NCI-H748 (cell line): ENCODE measurements around the gene EEPD1.

ENCODE experiments used
- DNase-seq: peaks from one replicate; lab custom pipeline; 2025; ENCODE audit not compliant: unreplicated experiment; lab: John Stamatoyannopoulos, UW

The EEPD1 gene

GRCh38 chr7:36279200-36279925, 126.3 kb downstream of the EEPD1 start:
- no peak for DNase-seq

GRCh38 chr7:36279926-36280315, 126.9 kb downstream of the EEPD1 start:
- DNase-seq, result no peak

- peak; percentile 20 for DNase-seq
These were observed 128.1 kb downstream of the EEPD1 start for GRCh38 chr7:36280840-36281812.

GRCh38 chr7:36281945-36282717, 129.1 kb downstream of the EEPD1 start:
- no peak for DNase-seq

GRCh38 chr7:36283181-36283580, 130.1 kb downstream of the EEPD1 start:
- no peak for DNase-seq

- no peak for DNase-seq
These were observed 130.7 kb downstream of the EEPD1 start for GRCh38 chr7:36283711-36284130.

- no peak for DNase-seq
These were observed 131.5 kb downstream of the EEPD1 start for GRCh38 chr7:36284456-36285090.

- no peak for DNase-seq
These were observed 132.2 kb downstream of the EEPD1 start for GRCh38 chr7:36285276-36285675.

- DNase-seq, result no peak
These were observed 133.2 kb downstream of the EEPD1 start for GRCh38 chr7:36286226-36286625.

- DNase-seq, result no peak
These were observed 133.6 kb downstream of the EEPD1 start for GRCh38 chr7:36286688-36287087.

- DNase-seq, result peak; percentile 76
These were observed 134.6 kb downstream of the EEPD1 start for GRCh38 chr7:36287371-36288241.

GRCh38 chr7:36288501-36288900, 135.4 kb downstream of the EEPD1 start:
- DNase-seq, result no peak

- no peak for DNase-seq
These were observed 137.0 kb downstream of the EEPD1 start for GRCh38 chr7:36289833-36290661.

GRCh38 chr7:36291387-36292316, 138.6 kb downstream of the EEPD1 start:
- DNase-seq, result peak; percentile 76

GRCh38 chr7:36295090-36295489, 142.0 kb downstream of the EEPD1 start:
- no peak for DNase-seq

GRCh38 chr7:36296284-36296683, 143.2 kb downstream of the EEPD1 start:
- DNase-seq, result no peak

- no peak for DNase-seq
These were observed 144.4 kb downstream of the EEPD1 start for GRCh38 chr7:36297364-36298009.
